HS-27A (cell line): ENCODE measurements around the gene MAPK11.

ENCODE experiments used
- DNase-seq: peaks from one replicate; pipeline ENCODE4 v3.0.0-alpha.2; 2012; ENCODE audit warnings: low read depth, missing footprints

MAPK11 gene

DNA sequence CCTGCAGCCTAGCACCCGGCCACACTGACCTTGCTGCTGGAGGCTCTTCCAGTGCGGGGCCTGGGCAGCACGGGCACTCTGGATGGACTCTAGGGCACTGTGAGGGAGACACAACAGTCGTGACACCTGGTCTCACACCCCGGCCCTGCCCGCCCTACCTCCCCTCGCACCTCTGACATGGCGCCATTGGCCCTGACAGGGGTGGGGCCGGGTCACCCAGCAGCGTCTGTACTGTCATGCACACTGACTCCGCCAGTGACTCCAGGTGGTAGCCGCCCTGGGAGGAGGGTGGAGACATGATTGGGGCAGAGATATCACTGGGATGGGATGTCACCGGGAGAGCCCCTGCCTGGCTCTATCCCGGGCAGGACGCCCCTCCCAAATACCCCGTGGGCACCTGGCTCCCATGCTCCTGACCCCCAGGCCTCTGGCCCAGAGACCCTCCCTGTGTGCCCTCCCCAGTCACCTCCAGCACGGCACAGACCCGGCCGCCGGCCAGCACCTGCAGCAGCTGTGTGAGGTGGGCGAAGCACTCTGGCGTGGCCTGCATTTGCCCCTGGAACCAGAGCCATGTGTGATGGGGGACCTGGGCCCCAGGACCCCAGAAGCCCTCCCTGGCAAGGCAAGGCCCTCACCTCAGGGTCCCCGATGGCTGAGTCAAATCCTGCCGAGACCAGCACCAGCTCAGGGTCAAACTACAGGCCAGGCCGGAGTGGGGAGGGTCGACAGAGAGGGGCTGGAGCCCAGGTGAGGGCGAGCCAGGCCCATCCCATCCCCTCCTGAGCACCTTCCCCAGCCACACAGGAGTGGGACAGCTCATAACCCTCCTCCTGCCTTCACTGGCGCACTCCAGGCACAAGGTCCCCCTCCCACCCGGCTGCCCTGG is 21.7 kb downstream of the MAPK11 start:
- DNase-seq, result no peak

DNA sequence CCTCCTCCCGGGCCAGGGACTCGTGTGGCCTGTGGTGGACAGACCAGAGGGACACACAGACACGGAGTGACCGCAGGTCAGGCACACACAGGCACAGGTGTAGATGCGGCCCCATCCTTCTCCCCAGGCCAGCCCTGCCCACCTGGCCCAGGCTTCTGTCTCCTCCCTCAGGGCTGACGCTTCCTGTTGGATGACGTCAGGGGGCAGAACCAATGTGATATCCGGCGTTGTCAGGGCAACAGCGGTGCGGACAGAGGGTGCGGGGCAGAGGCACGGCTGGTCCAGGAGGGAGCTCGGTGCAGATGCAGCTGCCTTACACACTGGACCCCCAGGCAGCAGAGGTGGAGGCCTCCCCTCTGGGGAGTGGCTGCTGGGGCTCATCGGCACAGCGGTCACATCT is 22.4 kb downstream of the MAPK11 start:
- no peak for DNase-seq

DNA sequence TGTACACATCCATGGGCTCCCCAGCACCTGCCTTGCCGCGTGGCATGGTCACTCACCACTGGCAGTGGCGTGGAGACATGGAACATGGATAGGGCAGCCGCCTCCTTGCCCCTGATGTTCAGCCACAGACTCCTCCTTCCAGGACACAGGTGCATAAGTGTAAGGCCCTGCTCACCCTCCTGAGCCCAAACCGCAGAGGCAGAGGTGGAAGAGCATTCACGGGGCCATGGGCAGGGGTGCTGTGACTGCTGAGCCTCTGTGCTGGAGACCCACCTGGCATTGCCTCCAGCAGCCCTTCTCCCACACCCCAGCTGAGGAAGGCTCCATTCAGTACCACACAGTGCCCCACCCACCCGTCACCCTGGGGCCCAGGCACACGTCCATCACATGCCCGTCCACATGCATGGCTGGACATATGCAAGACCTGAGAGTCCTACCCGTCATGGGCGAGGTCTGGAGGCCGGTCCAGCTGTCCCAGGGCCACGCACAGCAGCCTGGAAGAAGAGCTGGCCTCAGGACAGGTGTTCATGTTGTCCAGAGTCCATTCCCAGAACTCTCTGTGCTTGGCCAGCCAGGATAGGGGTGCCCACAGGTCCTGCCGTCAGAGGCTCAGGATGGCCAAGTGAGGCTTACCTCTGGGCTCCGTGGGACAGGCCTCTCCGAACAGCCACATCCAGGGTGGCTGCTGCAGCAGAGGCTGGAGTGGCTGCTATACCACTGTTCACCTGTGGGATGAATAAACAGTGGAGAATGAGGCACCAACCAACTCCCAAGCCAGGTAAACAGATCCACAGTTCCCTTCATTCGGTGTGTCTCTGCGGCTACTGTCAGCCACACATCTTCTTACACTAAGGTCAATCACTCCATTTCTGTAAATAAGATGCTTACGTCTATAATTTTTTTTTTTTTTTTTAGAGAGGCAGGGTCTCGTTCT is 23.7 kb downstream of the MAPK11 start:
- no peak for DNase-seq

DNA sequence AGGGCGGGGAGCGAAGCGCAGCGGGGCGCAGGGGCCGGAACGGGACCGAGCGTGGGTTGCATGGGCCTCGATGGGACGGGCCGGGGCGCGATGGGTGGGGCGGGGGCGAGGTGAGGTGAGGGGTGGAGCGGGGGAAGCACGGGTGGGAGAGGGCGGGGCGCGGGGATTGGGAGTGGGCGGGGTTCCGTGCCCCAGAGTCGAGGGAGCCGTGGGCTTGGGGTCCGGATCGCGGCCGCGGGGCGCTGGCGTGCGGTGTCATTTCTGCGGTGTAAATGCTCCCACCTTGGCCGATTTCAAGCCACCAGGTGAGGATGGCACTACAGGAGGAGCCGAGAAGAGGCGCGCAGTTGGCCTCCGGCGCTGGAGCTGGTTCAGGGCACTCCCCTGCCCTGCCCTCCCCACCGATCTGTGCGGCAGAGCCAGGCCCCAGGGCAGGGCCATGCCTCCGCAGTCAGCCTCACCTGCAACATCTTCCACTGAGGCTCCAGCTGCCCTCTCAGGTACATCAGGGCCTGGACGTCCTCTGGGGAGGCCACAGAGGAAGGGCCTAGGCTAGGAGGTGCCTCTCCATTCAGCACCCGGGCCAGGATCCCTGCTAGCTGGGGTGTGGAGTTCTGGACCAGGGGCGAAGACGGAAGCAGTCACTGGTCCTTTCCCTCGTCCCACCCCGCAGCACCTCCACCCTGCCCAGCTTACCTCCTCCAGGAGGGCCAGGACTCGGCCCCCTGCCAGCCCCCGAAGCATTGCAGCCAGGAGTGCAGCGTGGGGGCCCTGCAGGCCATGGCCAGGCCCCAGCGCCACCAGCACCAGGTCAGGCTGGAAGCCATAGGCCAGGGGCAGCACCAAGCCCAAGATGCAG is 24.7 kb downstream of the MAPK11 start:
- no peak for DNase-seq

DNA sequence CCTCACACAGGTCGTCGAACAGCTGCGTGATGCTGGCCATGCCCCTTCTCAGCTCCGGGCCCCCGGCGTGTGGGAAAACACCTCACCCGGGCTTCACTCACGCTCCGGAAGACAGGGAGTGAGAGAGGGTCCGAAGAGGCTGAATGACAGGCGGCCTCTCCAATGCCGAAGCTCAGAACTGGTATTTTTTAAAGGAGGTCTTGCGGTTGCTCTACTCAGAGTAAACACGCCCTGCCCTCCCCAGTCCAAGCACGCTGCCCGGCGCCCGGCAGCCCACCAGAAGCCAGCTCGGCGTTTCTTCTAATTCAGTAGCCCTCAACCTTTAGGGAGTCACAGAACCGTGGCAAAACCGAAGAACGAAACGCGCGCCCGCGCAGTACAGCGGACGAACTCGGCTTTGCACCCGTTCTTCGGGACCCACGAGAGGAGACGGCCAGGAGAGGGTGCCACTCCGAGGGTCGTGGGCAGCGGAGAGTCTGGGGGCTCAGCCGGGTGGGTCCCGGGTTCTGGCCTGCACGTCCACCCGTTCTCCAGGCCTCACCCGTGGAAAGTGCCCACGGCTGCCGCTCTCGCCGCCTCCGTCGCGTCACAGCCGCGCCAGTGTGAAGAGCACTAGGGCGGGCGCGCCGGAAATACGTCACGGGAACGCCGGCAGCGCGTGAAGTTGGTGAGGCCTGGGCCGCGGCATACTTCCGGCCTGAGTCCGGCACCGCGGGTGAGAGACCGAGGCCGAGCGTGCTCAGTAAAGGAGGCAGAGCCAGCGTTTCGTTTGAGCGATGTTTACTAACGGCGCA is 25.6 kb downstream of the MAPK11 start, which contains the start of gene TUBGCP6:
Gene TUBGCP6, minus strand, starts transcription at position 604 of the 794 bp plus-strand sequence. Its CDS starts 564 bp downstream, at position 40.
- no peak for DNase-seq

DNA sequence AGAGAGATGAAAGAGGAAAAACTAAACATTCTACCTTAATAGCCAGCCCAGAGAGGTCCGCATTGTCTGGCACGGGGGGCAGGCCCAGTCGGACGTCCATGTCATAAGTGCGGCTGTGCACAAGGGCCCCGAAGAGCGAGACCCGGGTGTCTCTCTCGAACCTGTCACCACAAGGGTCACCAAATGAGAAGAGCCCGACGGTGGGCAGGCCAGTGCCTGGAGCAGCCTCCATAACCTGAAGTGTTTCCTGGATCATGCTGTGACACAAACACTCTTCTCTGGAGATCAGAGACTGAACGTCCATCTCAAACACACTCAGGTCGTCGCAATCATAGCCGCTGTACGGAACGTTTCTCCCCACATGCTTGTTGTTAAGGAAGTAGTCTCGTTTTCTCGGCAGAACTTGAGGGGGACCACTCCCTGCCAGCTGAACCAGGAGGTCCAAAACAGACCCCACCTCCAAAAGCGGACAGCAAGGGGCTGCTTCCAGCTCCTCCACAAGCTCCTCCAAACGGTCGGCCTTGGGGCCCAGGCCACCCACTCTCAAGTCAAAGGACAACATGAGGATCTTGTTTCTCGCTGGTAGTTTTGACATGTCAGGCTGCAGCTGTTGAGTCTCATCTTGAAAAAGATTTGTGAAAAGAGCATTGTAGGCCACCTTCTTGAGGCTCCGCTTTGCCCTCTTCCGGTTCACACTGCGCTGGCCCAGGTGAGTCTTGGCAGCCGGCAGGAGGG is 26.3 kb downstream of the MAPK11 start:
- no peak for DNase-seq

DNA sequence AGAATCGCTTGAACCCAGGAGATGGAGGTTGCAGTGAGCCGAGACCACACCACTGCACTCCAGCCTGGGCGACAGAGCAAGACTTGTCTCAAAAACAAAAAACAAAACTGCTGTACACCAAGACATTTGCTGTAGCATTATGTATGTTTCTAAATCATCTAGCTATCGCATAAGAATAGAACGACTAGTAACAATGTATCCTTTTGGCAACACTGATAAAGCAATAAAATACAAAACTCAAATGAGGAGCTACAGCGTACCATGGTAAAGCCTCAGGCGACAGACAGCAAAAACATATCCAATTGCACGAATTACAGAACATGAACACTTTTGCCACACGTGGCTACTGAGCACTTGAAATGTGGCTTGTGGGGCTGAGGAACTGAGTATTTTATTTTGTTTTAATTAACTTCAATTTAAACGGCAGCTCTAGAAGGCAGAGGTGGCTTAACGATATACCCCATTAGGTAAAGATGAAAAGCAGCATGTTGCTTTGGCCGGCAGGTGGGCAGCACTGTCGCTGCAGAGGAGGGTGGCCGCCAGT is 27.7 kb downstream of the MAPK11 start:
- DNase-seq, result no peak

DNA sequence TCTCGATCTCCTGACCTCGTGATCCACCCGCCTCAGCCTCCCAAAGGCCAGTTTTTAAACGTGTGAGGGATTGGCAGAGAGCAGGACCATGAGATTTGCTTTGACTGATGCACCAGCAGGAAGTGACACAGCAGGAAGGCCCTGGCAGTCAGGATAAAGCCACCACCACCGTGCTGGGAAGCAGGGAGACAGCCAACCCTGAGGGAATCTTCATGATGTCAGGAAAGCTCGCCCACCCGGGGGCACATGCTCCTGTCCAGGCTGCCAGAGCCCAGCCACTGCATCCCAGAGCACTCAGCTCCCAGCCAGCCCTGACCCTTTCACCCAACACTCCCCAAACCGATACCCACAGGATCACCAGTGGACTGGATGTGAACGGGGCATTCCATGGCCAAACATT is 31.4 kb downstream of the MAPK11 start:
- DNase-seq, result no peak

DNA sequence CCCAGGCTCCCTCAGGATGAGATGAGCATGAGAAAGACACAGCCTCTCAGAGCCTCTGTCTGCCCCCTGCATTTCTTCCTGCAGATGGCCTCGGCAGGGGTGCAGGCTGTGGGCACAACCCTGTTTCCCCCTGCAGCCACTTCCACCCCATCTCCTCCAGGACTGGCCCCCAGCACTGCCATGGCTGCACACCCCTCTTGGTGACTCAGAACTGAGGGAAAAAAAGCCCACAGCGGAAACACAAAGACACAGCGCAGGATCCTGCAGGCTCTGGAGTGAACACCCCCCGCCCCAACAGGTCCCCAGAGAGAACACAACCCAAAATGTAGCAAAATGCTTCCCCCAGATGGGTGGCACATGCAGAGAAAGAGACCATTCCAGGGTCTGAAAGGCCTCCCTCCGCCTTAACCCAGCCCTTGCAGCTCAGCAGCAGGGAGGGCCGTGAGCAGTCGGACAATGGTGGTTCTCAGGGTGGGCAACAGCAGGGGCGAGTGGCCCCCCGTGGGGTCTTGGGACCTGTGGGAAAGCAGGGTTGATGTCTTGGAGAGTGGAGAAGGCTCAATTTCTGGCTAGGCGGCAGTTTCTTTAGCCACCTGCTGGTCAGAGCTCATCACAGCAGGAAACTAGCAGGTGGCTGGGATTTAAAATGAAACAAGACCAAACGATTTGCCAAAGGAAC is 33.3 kb downstream of the MAPK11 start:
- DNase-seq, result no peak

DNA sequence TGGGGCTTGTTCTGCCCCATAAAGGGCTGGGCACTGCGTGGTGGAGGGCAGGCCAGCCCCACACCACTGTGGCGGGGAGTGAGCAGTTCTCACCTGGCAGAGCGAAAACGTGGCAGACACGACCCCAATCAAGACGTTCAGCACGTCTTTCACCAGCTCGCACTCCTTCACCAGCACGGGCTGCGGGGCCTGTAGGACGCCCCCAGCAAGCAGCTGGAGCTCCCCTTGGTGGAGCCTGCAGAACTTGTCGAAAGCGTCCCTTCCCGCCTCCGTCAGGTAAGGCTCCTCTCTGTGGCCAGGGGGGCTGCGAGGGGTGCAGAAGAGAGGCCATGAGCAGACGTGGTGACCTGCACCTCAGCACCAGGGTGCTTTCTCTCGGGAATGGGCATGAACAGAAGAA is 37.0 kb downstream of the MAPK11 start:
- DNase-seq, result no peak

DNA sequence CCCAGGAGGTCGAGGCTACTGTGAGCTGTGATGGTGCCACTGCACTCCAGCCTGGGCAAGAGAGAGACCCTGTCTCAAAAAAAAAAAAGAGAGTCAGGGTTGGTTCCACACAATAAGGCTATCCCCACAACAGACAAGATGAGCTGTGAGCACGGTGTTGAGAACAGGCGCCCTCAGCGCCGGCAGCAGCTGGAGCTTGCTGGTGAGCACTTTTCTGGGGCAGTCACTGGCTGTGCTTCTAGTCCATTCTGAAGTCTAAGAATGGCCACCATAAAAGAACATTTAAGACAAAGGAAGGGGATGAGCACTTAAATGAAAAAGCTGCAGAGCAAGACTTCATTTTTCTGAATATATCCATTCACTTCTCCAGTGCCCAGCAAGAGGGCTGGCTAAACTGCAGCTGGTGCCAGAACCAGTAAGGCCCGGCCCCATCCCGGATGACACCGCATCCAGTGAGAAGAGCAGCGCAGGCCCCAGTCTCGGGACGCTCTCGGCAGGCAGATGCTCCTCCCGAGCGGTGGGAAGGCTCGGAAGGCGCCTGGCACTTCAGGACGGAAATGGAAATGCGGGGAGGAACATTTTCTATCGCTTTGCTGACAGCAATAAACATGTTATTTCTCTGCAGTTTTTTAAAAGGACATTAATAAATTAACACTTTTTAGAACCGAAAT is 37.6 kb downstream of the MAPK11 start:
- DNase-seq, result no peak

DNA sequence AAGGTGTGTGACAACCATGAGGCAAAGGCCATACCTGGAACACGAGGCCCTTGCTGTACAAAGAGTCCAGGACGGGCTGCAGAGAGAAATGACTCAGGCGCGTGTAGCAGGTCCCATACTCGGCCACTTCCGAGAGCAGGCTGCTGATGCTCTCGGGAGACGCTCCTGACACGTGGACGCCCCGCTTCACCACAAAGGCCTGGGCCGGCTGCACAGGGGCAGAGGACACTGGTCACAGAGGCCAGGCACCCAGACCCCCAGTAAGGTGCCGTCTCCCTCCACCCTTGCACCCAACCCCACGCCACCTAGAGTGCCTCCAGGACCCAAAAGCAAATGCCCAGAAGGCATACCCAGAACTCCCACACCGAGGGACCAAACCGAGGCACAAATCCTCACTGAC is 40.8 kb downstream of the MAPK11 start:
- DNase-seq, result no peak

DNA sequence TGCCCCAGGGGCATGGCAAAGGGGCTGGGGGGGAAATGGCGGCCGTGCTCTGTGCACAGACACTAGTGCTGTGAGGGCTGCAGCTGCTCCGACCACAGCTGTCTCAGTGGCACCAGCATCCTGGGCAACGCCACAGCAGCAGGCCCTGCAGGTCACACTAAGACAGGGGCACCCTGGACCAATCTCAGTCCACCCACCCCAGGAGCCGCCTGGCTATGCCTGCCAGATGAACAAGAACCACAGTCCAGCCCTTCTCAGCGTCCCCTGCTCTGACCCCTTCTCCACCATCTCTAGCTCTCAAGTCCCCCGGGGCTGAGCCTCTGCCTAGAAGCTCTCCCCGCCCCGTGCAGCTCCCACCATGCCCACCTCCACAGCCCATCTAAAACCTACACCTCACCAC is 41.8 kb downstream of the MAPK11 start:
- no peak for DNase-seq

DNA sequence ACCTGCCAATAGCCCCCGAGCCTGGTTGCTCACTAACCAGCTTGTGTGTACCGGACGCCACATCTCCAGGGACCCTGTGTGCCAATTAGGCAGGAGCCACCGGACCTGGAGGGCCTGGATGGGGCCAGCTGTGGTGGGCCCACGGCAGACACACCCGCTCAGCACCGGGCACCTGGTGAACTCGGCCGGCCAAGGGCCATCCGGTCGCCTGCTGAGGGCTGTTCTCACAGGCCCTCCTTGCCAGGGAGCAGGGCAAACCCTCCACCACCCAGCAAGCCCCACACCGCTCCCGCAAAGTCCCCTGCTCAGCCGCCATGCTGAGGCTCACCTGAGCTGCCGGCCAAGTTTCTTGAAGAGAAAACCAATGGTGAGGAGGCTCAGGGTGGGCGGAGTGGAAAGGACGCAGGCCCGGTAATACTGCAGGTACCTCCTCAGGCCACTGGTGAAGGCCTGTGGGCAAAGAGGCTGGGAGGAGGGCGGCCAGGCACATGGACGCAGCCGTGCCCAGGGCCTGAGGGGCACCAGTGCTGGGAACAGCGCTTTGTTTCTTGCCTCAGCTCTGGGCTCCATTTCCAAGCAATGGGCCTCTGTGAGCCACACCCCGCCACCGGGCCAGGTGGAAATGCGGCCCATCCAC is 42.5 kb downstream of the MAPK11 start:
- no peak for DNase-seq

DNA sequence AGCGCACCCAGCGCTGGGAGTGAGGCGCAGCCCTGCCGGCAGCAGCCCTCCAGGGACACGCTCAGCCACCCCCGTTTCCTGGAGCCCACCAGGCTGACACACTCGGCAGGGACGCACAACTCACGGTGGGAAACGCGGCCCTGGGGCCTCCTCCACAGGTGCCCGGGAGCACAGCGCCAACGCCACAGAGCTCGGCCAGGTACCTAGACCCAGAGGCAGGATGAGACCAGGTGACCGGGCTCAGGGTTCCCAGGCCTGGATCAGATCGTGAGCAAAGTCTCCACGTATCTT is 43.4 kb downstream of the MAPK11 start:
- no peak for DNase-seq

DNA sequence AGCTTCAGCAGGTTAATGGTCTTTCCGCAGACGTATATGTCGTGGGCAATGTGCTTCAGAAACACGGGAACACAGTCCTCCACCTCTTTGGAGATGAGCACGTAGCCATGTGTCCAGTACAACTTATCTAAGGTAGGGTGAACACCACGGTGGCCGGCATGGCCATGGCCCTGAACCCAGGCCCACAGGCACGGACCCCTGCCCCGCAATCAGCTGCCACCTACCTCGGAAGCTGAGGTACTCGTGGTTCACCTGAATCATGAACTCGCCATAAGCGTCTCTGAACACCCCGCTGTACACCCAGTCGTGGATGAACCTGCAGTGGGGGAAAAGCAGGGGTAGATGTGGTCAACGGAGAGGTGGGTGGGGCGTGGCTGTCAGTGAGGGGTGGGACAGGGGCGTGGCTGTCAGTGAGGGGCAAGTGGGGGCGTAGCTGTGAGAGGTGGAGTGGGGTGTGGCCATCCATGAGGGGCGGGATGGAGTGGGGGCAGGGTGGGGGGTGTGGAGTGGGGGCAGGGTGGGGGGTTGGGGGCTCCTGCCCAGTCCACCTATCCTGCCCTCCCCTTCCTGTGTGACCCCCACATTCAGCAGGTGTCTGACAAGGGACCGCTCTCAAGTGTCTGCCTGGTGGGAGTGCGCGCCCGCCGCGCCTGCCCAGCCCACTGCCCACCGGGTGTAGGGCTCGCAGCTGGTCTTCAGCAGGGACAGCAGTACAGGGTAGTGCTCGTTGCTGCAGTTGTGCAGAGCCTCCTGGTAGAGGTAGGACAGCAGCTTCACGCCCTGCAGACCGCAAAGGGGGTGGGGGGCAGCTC is 43.9 kb downstream of the MAPK11 start:
- no peak for DNase-seq

DNA sequence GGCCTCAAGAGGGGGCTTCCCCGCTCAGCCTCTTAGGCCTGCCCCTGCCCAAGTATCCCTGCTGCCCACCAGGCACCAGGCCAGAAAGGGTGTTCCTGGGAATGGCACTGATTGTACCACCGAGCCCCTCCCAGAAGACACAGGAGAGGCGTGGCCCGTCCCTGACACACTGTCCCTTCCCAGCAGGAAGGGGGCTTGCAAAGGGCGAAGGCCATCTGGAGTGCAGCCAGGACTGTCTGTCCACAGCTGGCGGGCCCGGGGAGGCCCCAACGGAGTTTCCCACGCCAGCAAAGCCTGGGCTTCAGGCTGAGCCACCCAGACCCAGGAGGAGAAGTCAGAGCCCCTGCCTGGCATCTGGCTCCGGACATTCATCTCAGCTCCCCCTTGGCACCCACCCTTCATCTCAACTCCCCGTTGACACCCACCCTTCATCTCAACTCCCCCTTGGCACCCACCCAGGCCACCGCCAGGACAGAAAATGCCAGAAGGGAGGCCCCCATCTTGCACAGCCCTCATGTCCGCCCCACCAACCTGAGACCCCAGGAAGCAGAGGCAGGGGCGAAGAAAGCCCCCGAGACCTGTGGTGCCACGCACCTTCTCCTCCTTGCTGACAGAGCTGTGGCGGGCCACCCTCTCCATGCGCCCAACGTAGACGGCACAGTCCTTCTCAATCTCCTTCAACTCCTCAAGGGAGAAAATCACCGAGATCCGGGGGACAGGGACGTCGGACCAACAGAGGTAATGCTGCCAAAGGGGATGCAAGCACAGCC is 44.8 kb downstream of the MAPK11 start:
- DNase-seq, result no peak
